ENCODE results near the gene ESYT2. TPM values are rescaled to one million over a fixed set of nuclear protein-coding genes. Genes with fewer than 3 reads are reported as not detected.

The ESYT2 gene
- total RNA-seq, 1 donor from 2014 or later, result 79.1 TPM

- DNase-seq (ENCODE audit: low spot score in 2 of 2) (no peak), FAIRE-seq (no peak)
Measured at GRCh38 chr7:158748335-158748734, 81.0 kb downstream of the ESYT2 start.

DNA sequence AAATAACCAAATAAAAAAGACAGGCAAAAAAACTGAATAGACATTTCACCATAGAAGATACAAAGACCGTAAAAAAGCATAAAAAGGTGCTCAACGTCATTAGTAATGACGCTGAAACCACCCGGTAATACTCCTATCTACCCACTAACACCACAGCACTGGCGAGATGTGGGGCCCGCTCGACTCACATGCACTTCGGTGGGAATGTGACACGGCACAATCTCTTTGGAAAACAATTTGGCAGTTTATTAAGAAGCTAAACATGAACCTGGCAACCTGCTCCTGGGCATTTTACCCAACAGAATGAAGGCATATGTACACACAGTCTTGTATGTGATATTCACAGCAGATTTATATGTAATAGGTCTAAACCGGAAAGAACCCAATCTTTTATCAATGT, 81.9 kb downstream of the ESYT2 start:
- DNase-seq (ENCODE audit: low spot score in 2 of 2) (no peak), FAIRE-seq (no peak)

DNA sequence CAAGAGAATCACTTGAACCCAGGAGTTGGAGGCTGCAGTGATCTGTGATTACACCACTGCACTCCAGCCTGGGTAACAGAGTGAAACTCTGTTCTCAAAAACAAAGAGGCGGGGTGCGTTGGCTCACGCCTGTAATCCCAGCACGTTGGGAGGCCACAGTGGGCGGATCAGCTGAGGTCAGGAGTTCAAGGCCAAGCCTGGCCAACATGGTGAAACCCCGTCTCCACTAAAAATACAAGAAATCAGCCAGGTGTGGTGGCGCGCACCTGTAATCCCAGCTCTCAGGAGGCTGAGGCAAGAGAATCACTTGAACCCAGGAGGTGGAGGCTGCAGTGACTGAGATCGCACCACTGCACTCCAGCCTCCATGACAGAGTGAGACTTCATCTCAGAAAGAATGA, 82.4 kb downstream of the ESYT2 start:
- FAIRE-seq (no peak), DNase-seq (ENCODE audit: low spot score in 2 of 2) (no peak)

- DNase-seq (ENCODE audit: low spot score in 2 of 2) (no peak), FAIRE-seq (no peak)
Measured at GRCh38 chr7:158745057-158745715, 84.1 kb downstream of the ESYT2 start.

- FAIRE-seq, result no peak
- DNase-seq (ENCODE audit: low spot score in 2 of 2), result no peak
Measured at GRCh38 chr7:158744070-158744469, 85.2 kb downstream of the ESYT2 start.

GRCh38 chr7:158743219-158743618, 86.1 kb downstream of the ESYT2 start:
- FAIRE-seq, result no peak
- DNase-seq (ENCODE audit: low spot score in 2 of 2), result no peak

DNA sequence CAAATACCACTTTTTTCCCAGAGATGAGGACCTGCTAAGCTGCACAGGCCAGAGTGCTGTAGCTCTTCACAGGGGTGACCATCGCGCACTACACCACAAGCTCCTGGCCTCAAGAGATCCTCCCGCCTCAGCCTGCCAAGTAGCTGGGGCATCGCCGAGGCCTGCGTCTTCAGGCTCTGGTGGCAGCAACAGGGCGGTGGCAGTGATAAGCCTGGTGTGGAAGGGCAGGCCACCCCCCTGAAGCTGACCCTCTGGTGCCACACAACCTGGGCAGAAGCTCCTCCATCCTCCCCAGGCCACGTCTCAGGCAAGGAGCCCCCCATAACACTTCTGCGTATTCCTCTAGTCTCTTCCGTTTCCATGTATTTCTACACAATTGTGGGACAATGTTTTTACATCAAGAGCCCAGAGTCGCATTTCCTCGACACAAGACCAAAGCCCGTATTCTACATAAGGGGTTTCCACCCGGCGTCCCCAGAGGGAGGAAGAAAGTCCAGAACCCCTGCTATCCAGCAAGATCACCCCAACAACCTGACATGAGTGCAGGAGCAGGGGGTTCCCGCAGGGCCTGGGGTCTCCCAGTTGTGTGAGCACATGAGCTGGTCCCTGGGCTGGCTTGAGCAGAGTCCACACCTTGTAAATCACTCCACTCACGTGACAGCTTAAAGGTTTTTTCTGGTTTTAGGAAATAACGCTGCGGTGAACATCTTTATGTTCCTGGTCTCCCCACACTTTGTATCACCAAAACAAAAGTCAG, 87.1 kb downstream of the ESYT2 start:
- no peak for FAIRE-seq

GRCh38 chr7:158741294-158741666, 88.0 kb downstream of the ESYT2 start:
- FAIRE-seq (no peak), DNase-seq (ENCODE audit: low spot score in 2 of 2) (no peak)

More for the DNA sequence above, 87.1 kb downstream of the ESYT2 start:
- no peak for DNase-seq (ENCODE audit: low spot score in 2 of 2)

- DNase-seq (ENCODE audit: low spot score in 2 of 2) (no peak), FAIRE-seq (no peak)
Measured at GRCh38 chr7:158740657-158741293, 88.5 kb downstream of the ESYT2 start.

- FAIRE-seq (no peak), DNase-seq (ENCODE audit: low spot score in 2 of 2) (no peak)
Measured at GRCh38 chr7:158740013-158740656, 89.2 kb downstream of the ESYT2 start.

- no peak for DNase-seq (ENCODE audit: low spot score in 2 of 2)
- FAIRE-seq, result no peak
Measured at GRCh38 chr7:158738841-158739240, 90.5 kb downstream of the ESYT2 start.

GRCh38 chr7:158737064-158737695, 92.1 kb downstream of the ESYT2 start:
- FAIRE-seq, result no peak
- DNase-seq (ENCODE audit: low spot score in 2 of 2), result no peak

- FAIRE-seq, result no peak
- no peak for DNase-seq (ENCODE audit: low spot score in 2 of 2)
Measured at GRCh38 chr7:158735935-158736334, 93.4 kb downstream of the ESYT2 start.

DNA sequence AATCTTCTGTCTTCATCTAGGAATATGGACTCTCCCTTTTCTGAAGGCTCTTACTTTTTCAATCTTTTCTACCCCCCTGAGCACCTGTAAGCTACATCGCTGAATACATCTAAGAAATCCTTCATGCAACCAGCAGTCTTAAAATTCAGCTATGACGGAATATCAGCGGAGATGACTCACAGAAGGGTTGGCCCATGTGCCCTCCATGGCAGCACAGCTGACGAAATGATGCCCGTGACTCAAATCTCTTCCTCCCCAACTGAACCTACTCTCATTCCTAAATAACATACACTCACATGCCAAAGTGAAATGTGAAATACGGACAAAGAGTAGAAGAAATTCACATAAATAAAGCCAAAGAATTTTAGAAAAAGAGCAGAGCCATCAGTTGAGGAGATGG, 94.4 kb downstream of the ESYT2 start:
- FAIRE-seq, result no peak
- DNase-seq (ENCODE audit: low spot score in 2 of 2), result no peak

GRCh38 chr7:158733775-158734494, 95.4 kb downstream of the ESYT2 start:
- DNase-seq (ENCODE audit: low spot score in 2 of 2) (no peak), FAIRE-seq (no peak)

GRCh38 chr7:158733220-158733519, 96.1 kb downstream of the ESYT2 start:
- no peak for FAIRE-seq

GRCh38 chr7:158732494-158733219, 96.7 kb downstream of the ESYT2 start:
- DNase-seq (ENCODE audit: low spot score in 2 of 2) (no peak), FAIRE-seq (no peak)

More at GRCh38 chr7:158733220-158733519, 96.1 kb downstream of the ESYT2 start:
- DNase-seq (ENCODE audit: low spot score in 2 of 2), result no peak

DNA sequence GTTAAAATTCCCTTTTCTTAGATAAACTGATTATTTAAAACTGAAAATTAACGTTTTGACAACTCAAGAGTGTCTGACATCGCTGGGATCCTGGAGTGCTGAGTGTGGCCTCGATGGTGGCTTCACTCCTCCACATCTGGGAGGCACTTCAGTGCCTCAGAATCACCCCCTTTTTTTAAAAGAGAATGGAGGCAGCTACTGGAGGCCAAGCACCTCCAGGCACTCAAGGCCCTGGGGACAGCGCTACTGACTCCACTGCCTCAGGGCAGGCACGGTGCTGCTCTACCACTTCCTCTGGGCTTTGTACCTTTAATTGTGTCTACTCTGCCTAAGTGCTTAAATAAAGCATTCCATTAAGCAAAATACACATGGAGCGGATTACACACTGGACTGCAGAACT, 97.5 kb downstream of the ESYT2 start:
- DNase-seq (ENCODE audit: low spot score in 2 of 2) (no peak), FAIRE-seq (no peak)

All from frontal cortex (tissue), 4 donors.